Measurements from ENCODE around the gene CTRB1.

- no peak for TF ChIP-seq POLR2A (IDR thresholded peaks at IDR 0.05)
- TF ChIP-seq CTCF (IDR thresholded peaks at IDR 0.05), result no peak
Measured at GRCh38 chr16:75229172-75230031, 10.6 kb downstream of the CTRB1 start.

All from gastroesophageal sphincter (tissue), 3 donors.